ENCODE measurements around the gene KRTAP5-11.
"Not testable (repeated sequence)": the region's sequence is repeated elsewhere in the genome, so short reads cannot be mapped to it uniquely, and the experiment has no call there.

The KRTAP5-11 gene

DNA sequence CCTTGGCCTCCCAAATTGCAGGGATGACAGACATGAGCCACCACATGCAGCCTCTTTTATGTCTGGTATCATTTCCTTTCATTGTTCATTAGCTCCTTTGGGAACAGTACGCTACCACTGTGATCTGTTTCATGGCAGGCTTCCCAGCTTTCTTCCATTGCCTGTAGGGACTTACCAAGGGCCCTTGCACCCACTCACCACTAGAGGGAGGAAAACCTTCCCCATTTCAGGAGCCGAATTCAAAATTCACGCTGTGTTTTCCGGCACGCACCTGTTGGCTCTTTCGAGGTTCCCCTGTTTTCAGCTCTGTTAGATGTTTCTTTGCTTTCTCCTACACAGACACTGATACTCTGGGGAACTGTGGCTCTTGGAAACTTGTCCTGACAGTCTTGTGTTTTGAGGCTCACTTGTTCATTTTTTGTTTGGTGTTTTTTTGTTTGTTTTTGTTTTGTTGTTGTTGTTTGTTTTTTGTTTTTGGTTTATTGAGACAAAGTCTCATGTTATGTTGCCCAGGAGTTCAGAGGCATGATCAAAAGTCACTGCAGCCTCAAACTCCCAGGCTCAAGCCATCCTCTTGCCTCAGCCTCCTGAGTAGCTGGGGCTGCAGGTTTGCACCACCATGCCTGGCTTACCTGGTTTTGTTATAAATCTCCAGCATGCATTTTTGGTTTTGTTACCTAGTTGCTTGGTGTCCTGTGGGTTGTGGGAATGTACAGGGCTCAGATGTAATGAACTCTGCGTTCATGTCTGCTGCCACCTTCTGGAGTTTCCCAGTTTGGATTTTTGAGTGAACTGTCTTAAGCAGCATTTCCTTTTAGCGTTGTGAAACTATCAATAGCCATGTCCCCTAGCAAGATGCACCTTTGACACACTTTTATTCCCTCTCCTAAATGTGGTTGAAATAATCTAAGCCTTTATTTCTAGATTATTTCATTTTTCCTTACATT lies 2.3 kb downstream of the KRTAP5-11 start:
- peak in 1 of 2 donors; percentile 15 for DNase-seq

DNA sequence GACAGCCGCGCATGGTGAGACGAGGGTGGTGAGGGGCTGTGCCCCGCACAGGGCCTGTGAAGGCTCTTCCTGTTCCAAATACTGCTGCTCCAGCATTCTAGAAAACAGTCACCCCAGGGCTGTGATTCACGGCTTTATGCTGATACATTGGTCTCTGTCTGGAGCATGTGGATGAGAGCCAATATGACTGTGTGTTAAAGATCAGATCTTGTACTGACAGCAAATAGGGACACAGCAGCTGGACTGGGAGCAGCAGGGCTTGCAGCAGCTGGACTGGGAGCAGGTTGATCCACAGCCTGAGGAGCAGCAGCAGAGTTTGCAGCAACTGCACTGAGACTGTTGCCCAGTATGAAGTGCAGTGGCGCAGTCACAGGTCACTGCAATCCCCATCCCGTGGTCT lies 3.2 kb downstream of the KRTAP5-11 start:
- not testable (repeated sequence) for DNase-seq

GRCh38 chr11:71577469-71578004 lies 5.1 kb downstream of the KRTAP5-11 start:
- no peak for DNase-seq

GRCh38 chr11:71576688-71577465 lies 5.8 kb downstream of the KRTAP5-11 start:
- not testable (repeated sequence) for DNase-seq

GRCh38 chr11:71575723-71576424 lies 6.8 kb downstream of the KRTAP5-11 start:
- DNase-seq, result no peak

- DNase-seq, result no peak
These were observed 8.3 kb downstream of the KRTAP5-11 start for GRCh38 chr11:71574418-71574817.

GRCh38 chr11:71572811-71573210 lies 9.9 kb downstream of the KRTAP5-11 start:
- no peak for DNase-seq

GRCh38 chr11:71571101-71571850 lies 11.4 kb downstream of the KRTAP5-11 start:
- not testable (repeated sequence) for DNase-seq

DNA sequence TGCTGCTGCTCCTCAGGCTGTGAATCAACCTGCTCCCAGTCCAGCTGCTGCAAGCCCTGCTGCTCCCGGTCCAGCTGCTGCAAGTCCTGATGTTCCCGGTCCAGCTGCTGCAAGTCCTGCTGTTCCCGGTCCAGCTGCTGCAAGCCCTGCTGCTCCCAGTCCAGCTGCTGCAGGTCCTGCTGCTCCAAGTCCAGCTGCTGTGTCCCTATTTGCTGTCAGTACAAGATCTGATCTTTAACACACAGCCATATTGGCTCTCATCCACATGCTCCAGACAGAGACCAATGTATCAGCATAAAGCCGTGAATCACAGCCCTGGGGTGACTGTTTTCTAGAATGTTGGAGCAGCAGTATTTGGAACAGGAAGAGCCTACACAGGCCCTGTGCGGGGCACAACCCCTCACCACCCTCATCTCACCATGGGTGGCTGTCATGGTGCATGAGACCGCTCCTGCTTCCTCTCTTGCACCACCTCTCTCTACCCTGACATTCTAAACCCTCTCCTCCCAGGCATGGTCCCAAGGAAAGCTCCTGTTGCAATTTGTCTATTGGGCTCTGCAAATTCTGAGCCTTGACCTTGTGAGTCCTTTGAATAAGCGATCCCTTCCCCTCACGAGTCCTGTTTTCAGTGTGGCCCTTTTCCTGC lies 13.8 kb downstream of the KRTAP5-11 start:
- no peak for DNase-seq

GRCh38 chr11:71567633-71568032 lies 15.0 kb downstream of the KRTAP5-11 start:
- DNase-seq, result not testable (repeated sequence)

- not testable (repeated sequence) for DNase-seq
These were observed 15.8 kb downstream of the KRTAP5-11 start for GRCh38 chr11:71566626-71567599.

- no peak for DNase-seq
These were observed 16.5 kb downstream of the KRTAP5-11 start for GRCh38 chr11:71566081-71566620.

GRCh38 chr11:71565263-71565662 lies 17.4 kb downstream of the KRTAP5-11 start, which contains the start of gene KRTAP5-10:
TSS of gene KRTAP5-10 (plus strand) at chr11:71565563. CDS start at chr11:71565588, 25 bp downstream.
- no peak for DNase-seq

GRCh38 chr11:71564430-71564829 lies 18.2 kb downstream of the KRTAP5-11 start:
- no peak for DNase-seq

GRCh38 chr11:71563406-71563805 lies 19.3 kb downstream of the KRTAP5-11 start:
- peak in 1 of 2 donors; percentile 16 for DNase-seq

- DNase-seq, result no peak
These were observed 20.6 kb downstream of the KRTAP5-11 start for GRCh38 chr11:71562120-71562519.

DNA sequence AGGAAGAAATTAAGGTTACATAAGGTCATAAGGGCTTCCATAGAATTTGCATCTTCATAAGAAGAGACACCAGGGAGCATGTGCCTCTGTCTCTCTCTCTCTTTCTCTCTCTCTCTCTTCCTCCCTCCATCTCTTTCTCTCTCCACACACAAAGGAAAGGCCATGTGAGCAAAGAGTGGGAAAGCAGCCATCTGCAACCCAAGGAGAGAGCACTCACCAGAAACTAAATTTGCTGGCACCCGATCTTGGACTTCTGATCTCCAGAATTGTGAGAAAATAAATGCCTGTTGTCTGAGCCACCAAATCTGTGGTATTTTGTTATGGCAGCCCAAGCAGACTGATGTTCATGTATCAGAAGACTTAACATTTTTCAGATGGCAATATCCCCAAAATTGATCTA lies 23.7 kb downstream of the KRTAP5-11 start:
- no peak for DNase-seq

DNA sequence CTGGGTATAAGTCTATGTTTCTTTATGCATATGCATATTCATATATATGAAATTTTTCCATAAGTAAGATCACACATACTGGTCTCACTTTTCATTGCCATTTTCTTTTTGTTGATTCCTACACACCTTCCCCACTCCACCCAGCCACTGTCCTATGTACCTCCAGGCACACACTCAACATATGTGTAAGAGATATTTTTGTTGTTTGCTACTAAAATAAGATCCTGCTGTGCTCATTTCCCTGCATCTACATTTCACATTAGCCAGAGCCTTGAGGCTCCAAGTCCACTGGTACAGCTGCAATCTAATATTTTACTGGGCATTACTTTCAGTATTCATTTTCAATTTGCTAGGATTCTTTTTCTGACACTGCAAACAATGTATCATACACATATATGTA lies 25.4 kb downstream of the KRTAP5-11 start:
- no peak for DNase-seq

GRCh38 chr11:71556018-71556417 lies 26.7 kb downstream of the KRTAP5-11 start:
- no peak for DNase-seq

DNA sequence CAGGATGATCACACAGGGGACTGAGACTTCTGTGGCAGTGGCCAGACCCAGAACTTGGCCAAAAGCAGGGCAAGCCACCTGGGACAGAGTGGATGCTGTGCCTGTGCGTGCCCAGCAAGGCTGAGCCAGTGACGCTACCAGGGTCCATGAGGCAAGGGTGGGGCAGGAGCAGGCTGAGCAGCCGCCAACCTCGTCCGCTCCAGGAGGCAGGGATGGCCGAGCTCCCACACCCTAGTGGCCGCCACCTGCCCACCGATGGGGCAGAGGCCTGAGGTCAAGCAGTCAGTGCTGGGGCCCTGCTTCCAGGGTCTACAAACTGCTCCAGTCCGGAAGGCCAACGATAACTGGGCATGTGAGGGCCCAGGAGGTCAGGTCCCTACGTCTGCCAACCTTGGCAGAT lies 27.2 kb downstream of the KRTAP5-11 start:
- no peak for DNase-seq

All from stimulated activated CD4-positive, alpha-beta T cell treated with anti-CD3 and anti-CD28 coated beads, Interleukin-2, amount 100 ng/mL, for 48 hours (primary cell).